Mammary epithelial cell (primary cell): ENCODE results near the gene MYO9A.

Experiments
- CTCF ChIP-seq, 2 donors: IDR thresholded peaks in 1 of 2; conservative IDR thresholded peaks in 1 of 2; 2 replicates each; pipeline ENCODE4 v1.5.1; 2011 to 2012; ENCODE audit warnings: inconsistent platforms in 2 of 2, low read length in 2 of 2, mild to moderate bottlenecking in 2 of 2, control low read depth in 1 of 2, low read depth in 1 of 2; ENCODE audit not compliant: insufficient read depth in 1 of 2; ENCODE audit errors: extremely low read depth in 1 of 2
- EZH2 ChIP-seq: IDR thresholded peaks from 2 replicates; pipeline ENCODE4 v1.6.1; 2012; ENCODE audit warnings: low read length, inconsistent platforms, borderline replicate concordance

GRCh38 chr15:71970435-71970834 is 147.5 kb downstream of the MYO9A start:
- TF ChIP-seq CTCF (conservative IDR thresholded peaks at IDR 0.05 in 1 of 2, IDR thresholded peaks at IDR 0.05 in 1 of 2; ENCODE audit: extremely low read depth in 1 of 2, insufficient read depth in 1 of 2, low read depth in 1 of 2, low read length in 2 of 2) (no peak), EZH2 (no peak)
